Panc1 (cell line): ENCODE measurements around the gene ACLY. TPM values are rescaled to one million over a fixed set of nuclear protein-coding genes. Genes with fewer than 3 reads are reported as not detected.

Source experiments
- ATAC-seq: fragments of 200-7000 bp; cut with Tn5 transposase; 2 replicates; pipeline ENCODE4 v1.9.1; 2020; ENCODE audit warnings: mild to moderate bottlenecking, moderate library complexity
- BruUV-seq: library from RNA; stranded (reverse); fragments of 400-500 nt; replicated peaks from 2 replicates; lab custom pipeline; 2021; lab: Mats Ljungman, UMichigan
- CTCF ChIA-PET: fragments of 300-600 bp; sonication (Branson Sonifier 250); formaldehyde crosslinking; loops from one replicate; lab custom pipeline; 2022; ENCODE audit warnings: antibody characterized with exemption; lab: Charles Lee
- POLR2A ChIA-PET: fragments of 300-600 bp; sonication (Branson Sonifier 250); formaldehyde crosslinking; loops from one replicate; lab custom pipeline; 2022; ENCODE audit warnings: antibody characterized with exemption; lab: Charles Lee
- DNase-seq: peaks from one replicate; pipeline ENCODE4 v3.0.0-alpha.2; 2010; ENCODE audit warnings: low read depth, low spot score
- H3K27ac ChIP-seq: 2 replicates; pipeline ENCODE4 v1.5.1; 2011; ENCODE audit warnings: mild to moderate bottlenecking, low read length, inconsistent platforms
- H3K27me3 ChIP-seq: fragments of 200-500 bp; sonication (Bioruptor generic); 2 replicates; pipeline ENCODE4 v1.6.0; 2014; ENCODE audit warnings: low read length, inconsistent platforms; ENCODE audit not compliant: control insufficient read depth, insufficient read depth
- H3K36me3 ChIP-seq: fragments of 200-500 bp; sonication (Bioruptor generic); 2 replicates; pipeline ENCODE4 v1.5.1; 2014; ENCODE audit warnings: inconsistent platforms, mild to moderate bottlenecking, low read length, moderate library complexity; ENCODE audit not compliant: control insufficient read depth, insufficient read depth
- H3K4me1 ChIP-seq: 2 replicates; pipeline ENCODE4 v1.5.1; 2011; ENCODE audit warnings: inconsistent platforms, mild to moderate bottlenecking, low read length, moderate library complexity; ENCODE audit not compliant: control insufficient read depth, insufficient read depth
- H3K4me3 ChIP-seq, 2 experiments: 2 replicates each; pipeline ENCODE4 v1.5.1; 2011 to 2012; ENCODE audit warnings: low read depth in 2 of 2, low read length in 2 of 2, mild to moderate bottlenecking in 2 of 2, inconsistent platforms in 1 of 2, moderate library complexity in 1 of 2
- H3K9me3 ChIP-seq: fragments of 200-500 bp; sonication (Bioruptor generic); 2 replicates; pipeline ENCODE4 v1.5.1; 2014; ENCODE audit warnings: low read depth, mild to moderate bottlenecking, inconsistent platforms, low read length, moderate library complexity; ENCODE audit not compliant: control insufficient read depth, insufficient read depth
- POLR2AphosphoS5 ChIP-seq: IDR thresholded peaks from 2 replicates; pipeline ENCODE4 v1.6.1; 2012; ENCODE audit warnings: mild to moderate bottlenecking, low read depth, low read length, moderate library complexity
- SIN3A ChIP-seq: IDR thresholded peaks from 2 replicates; pipeline ENCODE4 v1.6.1; 2012; ENCODE audit warnings: low read depth, mild to moderate bottlenecking, low read length, moderate library complexity, borderline replicate concordance; ENCODE audit not compliant: insufficient read depth
- TCF7L2 ChIP-seq: IDR thresholded peaks from 2 replicates; pipeline ENCODE4 v1.6.1; 2011; ENCODE audit warnings: mild to moderate bottlenecking, low read depth, low read length, inconsistent platforms
- in situ Hi-C: cut with HindIII; loops from 2 replicates; pipeline ENCODE4 v1.10.0; 2016; ENCODE audit warnings: low sequenced_read_pairs, low pct_unique_long_range_greater_than_20kb
- intact Hi-C: fragments of 100-400 bp; cut with micrococcal nuclease; formaldehyde crosslinking; loops from one replicate; pipeline ENCODE4 v1.10.0; 2022; ENCODE audit not compliant: unreplicated experiment
- total RNA-seq: library from RNA; stranded (reverse); gene quantifications from one replicate; pipeline ENCODE4 v1.2.1, GENCODE V29; 2021; ENCODE audit not compliant: unreplicated experiment
- TF ChIP-seq, protein P1 (sequence below): fragments of 450-650 bp; IDR thresholded peaks from 2 replicates; pipeline ENCODE4 v1.5.1; 2017; ENCODE audit warnings: mild to moderate bottlenecking
- TF ChIP-seq, protein P2 (sequence below), 2 experiments: IDR thresholded peaks; 2 replicates each; pipeline ENCODE4 v1.6.1; 2011 to 2012; ENCODE audit warnings: low read depth in 2 of 2, control low read depth in 1 of 2, low read length in 1 of 2, mild to moderate bottlenecking in 1 of 2, moderate library complexity in 1 of 2; ENCODE audit not compliant: insufficient read depth in 1 of 2

ACLY gene
- total RNA-seq, 1 experiment from 2014 or later = 225 TPM

DNA sequence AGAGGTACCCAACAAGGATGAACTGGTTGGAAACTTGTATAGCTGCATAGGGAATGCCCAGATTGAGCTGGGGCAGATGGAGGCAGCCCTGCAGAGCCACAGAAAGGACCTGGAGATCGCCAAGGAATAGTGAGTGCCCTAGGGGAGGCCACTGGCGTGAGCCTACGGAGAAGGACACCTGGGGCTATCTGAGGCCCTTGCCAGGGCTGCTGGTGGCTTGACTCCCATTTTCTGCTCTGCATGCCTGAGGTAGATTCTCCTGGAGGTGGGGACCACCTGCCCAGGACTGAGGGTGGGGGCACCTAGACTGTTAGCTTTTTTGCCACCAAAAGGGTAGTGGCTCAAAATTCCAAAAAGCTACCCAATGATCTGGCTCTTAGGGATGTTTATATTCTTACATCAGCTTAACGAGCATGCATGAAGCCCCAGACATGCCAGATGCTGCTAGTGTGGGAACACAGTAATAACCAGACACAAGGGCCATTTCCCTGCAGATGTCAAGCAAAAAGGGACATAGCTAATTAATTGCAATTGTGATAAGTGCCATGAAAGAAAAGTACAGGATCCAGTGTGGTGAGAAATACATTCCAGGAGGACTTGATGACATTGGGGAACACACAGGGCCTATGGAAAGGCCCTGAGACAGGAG is 20.4 kb upstream of the ACLY start:
- POLR2A ChIA-PET = no interaction called here
- ATAC-seq = no peak
- H3K36me3 ChIP-seq = no peaks in the 10 kb centered on the region
- H3K4me3 ChIP-seq = no peak overlapping the region
- no peak overlapping the region for H3K27ac ChIP-seq
- TF ChIP-seq, protein P1, sequence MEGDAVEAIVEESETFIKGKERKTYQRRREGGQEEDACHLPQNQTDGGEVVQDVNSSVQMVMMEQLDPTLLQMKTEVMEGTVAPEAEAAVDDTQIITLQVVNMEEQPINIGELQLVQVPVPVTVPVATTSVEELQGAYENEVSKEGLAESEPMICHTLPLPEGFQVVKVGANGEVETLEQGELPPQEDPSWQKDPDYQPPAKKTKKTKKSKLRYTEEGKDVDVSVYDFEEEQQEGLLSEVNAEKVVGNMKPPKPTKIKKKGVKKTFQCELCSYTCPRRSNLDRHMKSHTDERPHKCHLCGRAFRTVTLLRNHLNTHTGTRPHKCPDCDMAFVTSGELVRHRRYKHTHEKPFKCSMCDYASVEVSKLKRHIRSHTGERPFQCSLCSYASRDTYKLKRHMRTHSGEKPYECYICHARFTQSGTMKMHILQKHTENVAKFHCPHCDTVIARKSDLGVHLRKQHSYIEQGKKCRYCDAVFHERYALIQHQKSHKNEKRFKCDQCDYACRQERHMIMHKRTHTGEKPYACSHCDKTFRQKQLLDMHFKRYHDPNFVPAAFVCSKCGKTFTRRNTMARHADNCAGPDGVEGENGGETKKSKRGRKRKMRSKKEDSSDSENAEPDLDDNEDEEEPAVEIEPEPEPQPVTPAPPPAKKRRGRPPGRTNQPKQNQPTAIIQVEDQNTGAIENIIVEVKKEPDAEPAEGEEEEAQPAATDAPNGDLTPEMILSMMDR = no peak
- no peak for TF ChIP-seq TCF7L2
- TF ChIP-seq, protein P2, sequence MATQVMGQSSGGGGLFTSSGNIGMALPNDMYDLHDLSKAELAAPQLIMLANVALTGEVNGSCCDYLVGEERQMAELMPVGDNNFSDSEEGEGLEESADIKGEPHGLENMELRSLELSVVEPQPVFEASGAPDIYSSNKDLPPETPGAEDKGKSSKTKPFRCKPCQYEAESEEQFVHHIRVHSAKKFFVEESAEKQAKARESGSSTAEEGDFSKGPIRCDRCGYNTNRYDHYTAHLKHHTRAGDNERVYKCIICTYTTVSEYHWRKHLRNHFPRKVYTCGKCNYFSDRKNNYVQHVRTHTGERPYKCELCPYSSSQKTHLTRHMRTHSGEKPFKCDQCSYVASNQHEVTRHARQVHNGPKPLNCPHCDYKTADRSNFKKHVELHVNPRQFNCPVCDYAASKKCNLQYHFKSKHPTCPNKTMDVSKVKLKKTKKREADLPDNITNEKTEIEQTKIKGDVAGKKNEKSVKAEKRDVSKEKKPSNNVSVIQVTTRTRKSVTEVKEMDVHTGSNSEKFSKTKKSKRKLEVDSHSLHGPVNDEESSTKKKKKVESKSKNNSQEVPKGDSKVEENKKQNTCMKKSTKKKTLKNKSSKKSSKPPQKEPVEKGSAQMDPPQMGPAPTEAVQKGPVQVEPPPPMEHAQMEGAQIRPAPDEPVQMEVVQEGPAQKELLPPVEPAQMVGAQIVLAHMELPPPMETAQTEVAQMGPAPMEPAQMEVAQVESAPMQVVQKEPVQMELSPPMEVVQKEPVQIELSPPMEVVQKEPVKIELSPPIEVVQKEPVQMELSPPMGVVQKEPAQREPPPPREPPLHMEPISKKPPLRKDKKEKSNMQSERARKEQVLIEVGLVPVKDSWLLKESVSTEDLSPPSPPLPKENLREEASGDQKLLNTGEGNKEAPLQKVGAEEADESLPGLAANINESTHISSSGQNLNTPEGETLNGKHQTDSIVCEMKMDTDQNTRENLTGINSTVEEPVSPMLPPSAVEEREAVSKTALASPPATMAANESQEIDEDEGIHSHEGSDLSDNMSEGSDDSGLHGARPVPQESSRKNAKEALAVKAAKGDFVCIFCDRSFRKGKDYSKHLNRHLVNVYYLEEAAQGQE (IDR thresholded peaks at IDR 0.05; ENCODE audit: insufficient read depth in 1 of 2, low read depth in 2 of 2, low read length in 1 of 2) = no peak
- TF ChIP-seq POLR2AphosphoS5 = no peak
- TF ChIP-seq SIN3A = no peak
- no peak for DNase-seq
- H3K4me1 ChIP-seq = no peaks in the 10 kb centered on the region
- no peaks in the 10 kb centered on the region for H3K9me3 ChIP-seq
- H3K27me3 ChIP-seq = no peaks in the 10 kb centered on the region
- CTCF ChIA-PET = no interaction called here
- in situ Hi-C loops (no loop called here), intact Hi-C loops (no loop called here)
- BruUV-seq = no TSS peak

DNA sequence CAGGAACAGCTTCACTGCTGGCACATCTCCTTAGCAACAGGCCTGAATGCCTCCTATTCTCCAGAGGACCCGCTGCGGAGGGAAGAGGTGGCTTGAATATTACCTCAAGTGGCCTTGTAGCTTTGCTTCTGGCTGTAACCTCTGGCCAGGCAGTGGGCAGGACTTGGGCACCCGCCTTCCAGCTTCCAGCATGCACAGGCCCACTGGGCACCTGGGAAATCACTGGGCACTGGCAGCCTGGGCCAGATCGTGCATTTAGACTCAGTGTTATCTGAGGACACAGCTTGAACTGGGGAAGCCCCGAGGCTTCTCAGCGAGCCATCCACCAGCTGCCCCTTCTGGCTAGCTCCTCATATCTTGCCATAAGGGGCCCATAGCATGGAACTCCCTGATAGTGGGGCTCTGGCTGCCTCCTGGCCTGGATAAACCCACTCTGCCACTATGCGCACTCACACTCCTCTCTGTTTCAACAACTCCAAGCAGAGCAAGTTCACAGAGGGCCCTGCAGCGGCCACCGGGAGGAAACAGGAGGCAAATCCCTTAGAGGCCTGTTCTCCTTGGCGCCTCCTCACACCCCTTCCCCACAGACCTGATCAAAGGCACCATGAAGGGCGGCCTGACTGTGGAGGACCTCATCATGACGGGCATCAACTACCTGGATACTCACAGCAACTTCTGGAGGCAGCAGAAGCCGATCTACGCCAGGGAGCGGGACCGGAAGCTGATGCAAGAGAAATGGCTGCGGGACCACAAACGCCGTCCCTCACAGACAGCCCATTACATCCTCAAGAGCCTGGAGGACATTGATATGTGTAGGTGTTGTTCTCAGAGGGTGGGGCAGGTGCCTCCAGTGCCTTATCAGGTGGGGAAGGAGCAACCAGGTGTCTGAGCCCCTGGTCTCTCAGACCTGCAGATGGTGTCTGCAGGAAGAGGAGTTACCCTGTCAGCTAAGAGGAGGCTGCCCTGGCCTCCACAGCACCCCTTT is 19.5 kb upstream of the ACLY start:
- no peaks in the 10 kb centered on the region for H3K9me3 ChIP-seq
- no peaks in the 10 kb centered on the region for H3K36me3 ChIP-seq
- H3K27ac ChIP-seq = no peak overlapping the region
- in situ Hi-C loops = no loop called here
- H3K4me1 ChIP-seq = no peaks in the 10 kb centered on the region
- DNase-seq (no peak), ATAC-seq (no peak; the same call in 1 of the 2 replicates)
- ChIA-PET POLR2A (no interaction called here), CTCF (no interaction called here)
- BruUV-seq = no TSS peak
- H3K27me3 ChIP-seq = no peaks in the 10 kb centered on the region
- TF ChIP-seq SIN3A (no peak), POLR2AphosphoS5 (no peak), TCF7L2 (no peak)
- TF ChIP-seq, protein P1 = no peak
- TF ChIP-seq, protein P2 (IDR thresholded peaks at IDR 0.05; ENCODE audit: insufficient read depth in 1 of 2, low read depth in 2 of 2, low read length in 1 of 2) = no peak
- no peak overlapping the region for H3K4me3 ChIP-seq
- intact Hi-C loops = no loop called here
